ENCODE results near the gene MEIOSIN.
"Not testable (repeated sequence)": the region's sequence is repeated elsewhere in the genome, so short reads cannot be mapped to it uniquely, and the experiment has no call there.

Gene MEIOSIN

GRCh38 chr19:45733160-45733810, at the start of gene MEIOSIN:
Gene MEIOSIN, plus strand, starts transcription at chr19:45733439. Its CDS starts 1,938 bp downstream, at chr19:45735377.
- no peak for DNase-seq (ENCODE audit: low spot score)

- DNase-seq (ENCODE audit: low spot score), result not testable (repeated sequence)
Measured at GRCh38 chr19:45685045-45685444, 48.2 kb upstream of the MEIOSIN start.

- DNase-seq (ENCODE audit: low spot score), result no peak
Measured at GRCh38 chr19:45687599-45687998, 45.6 kb upstream of the MEIOSIN start.

- DNase-seq (ENCODE audit: low spot score), result peak; percentile 85
Measured at GRCh38 chr19:45691516-45692186, 41.6 kb upstream of the MEIOSIN start, which contains the start of gene SNRPD2. Gene SNRPD2, minus strand, starts transcription at chr19:45691953. Its CDS starts 65 bp downstream, at chr19:45691888.

- peak; percentile 92 for DNase-seq (ENCODE audit: low spot score)
Measured at GRCh38 chr19:45692187-45693105, 40.8 kb upstream of the MEIOSIN start, which contains the start of gene QPCTL. Gene QPCTL, plus strand, starts transcription at chr19:45692666. Its CDS starts 38 bp downstream, at chr19:45692704.

- DNase-seq (ENCODE audit: low spot score), result peak; percentile 84
Measured at GRCh38 chr19:45693106-45693788, 40.0 kb upstream of the MEIOSIN start.

- no peak for DNase-seq (ENCODE audit: low spot score)
Measured at GRCh38 chr19:45701676-45702075, 31.6 kb upstream of the MEIOSIN start.

- no peak for DNase-seq (ENCODE audit: low spot score)
Measured at GRCh38 chr19:45705115-45705514, 28.1 kb upstream of the MEIOSIN start.

GRCh38 chr19:45705710-45706415, 27.4 kb upstream of the MEIOSIN start:
- no peak for DNase-seq (ENCODE audit: low spot score)

GRCh38 chr19:45710356-45711130, 22.7 kb upstream of the MEIOSIN start:
- no peak for DNase-seq (ENCODE audit: low spot score)

- no peak for DNase-seq (ENCODE audit: low spot score)
Measured at GRCh38 chr19:45711851-45712698, 21.2 kb upstream of the MEIOSIN start.

- DNase-seq (ENCODE audit: low spot score), result no peak
Measured at GRCh38 chr19:45712699-45713067, 20.6 kb upstream of the MEIOSIN start.

- no peak for DNase-seq (ENCODE audit: low spot score)
Measured at GRCh38 chr19:45713141-45713540, 20.1 kb upstream of the MEIOSIN start.

GRCh38 chr19:45715139-45715538, 18.1 kb upstream of the MEIOSIN start:
- no peak for DNase-seq (ENCODE audit: low spot score)

GRCh38 chr19:45716359-45717130, 16.7 kb upstream of the MEIOSIN start:
- peak; percentile 44 for DNase-seq (ENCODE audit: low spot score)

GRCh38 chr19:45717131-45717982, 15.9 kb upstream of the MEIOSIN start:
- DNase-seq (ENCODE audit: low spot score), result peak; percentile 96

GRCh38 chr19:45717983-45718650, 15.1 kb upstream of the MEIOSIN start:
- DNase-seq (ENCODE audit: low spot score), result peak; percentile 26

Measured in iPS-NIHi11 (cell line).